Islet precursor cell (in vitro differentiated cells): Measurements from ENCODE around the gene IFIT3.
"Not testable (repeated sequence)": the region's sequence is repeated elsewhere in the genome, so short reads cannot be mapped to it uniquely, and the experiment has no call there.

Source experiments
- DNase-seq: peaks from one replicate; pipeline ENCODE4 v3.0.0-alpha.2; 2018

IFIT3 gene

GRCh38 chr10:89304026-89304425 lies 23.8 kb upstream of the IFIT3 start:
- no peak for DNase-seq

- no peak for DNase-seq
Observed at GRCh38 chr10:89304446-89304845, 23.4 kb upstream of the IFIT3 start.

- DNase-seq = no peak
Observed at GRCh38 chr10:89304925-89305324, 22.9 kb upstream of the IFIT3 start.

- DNase-seq = no peak
Observed at GRCh38 chr10:89305766-89306433, 21.9 kb upstream of the IFIT3 start.

GRCh38 chr10:89306434-89307268 lies 21.1 kb upstream of the IFIT3 start:
- no peak for DNase-seq

GRCh38 chr10:89307269-89307577 lies 20.6 kb upstream of the IFIT3 start:
- no peak for DNase-seq

- DNase-seq = no peak
Observed at GRCh38 chr10:89308266-89308665, 19.5 kb upstream of the IFIT3 start.

- DNase-seq = no peak
Observed at GRCh38 chr10:89308736-89309135, 19.1 kb upstream of the IFIT3 start.

- no peak for DNase-seq
Observed at GRCh38 chr10:89309156-89310055, 18.4 kb upstream of the IFIT3 start.

GRCh38 chr10:89310056-89310893 lies 17.5 kb upstream of the IFIT3 start:
- DNase-seq = no peak

GRCh38 chr10:89312973-89313372 lies 14.8 kb upstream of the IFIT3 start:
- DNase-seq = no peak

GRCh38 chr10:89314676-89315075 lies 13.1 kb upstream of the IFIT3 start:
- DNase-seq = no peak

GRCh38 chr10:89318047-89318446 lies 9.8 kb upstream of the IFIT3 start:
- not testable (repeated sequence) for DNase-seq

GRCh38 chr10:89325081-89325480 lies 2.7 kb upstream of the IFIT3 start:
- DNase-seq = not testable (repeated sequence)

- DNase-seq = not testable (repeated sequence)
Observed at GRCh38 chr10:89325856-89326255, 1.9 kb upstream of the IFIT3 start.

- DNase-seq = no peak
Observed at GRCh38 chr10:89329151-89329550, 1.4 kb downstream of the IFIT3 start.

- not testable (repeated sequence) for DNase-seq
Observed at GRCh38 chr10:89330014-89330413, 2.2 kb downstream of the IFIT3 start.

- DNase-seq = no peak
Observed at GRCh38 chr10:89330537-89331212, 2.9 kb downstream of the IFIT3 start.

GRCh38 chr10:89331487-89332122 lies 3.8 kb downstream of the IFIT3 start:
- DNase-seq = not testable (repeated sequence)

- DNase-seq = no peak
Observed at GRCh38 chr10:89332123-89332633, 4.4 kb downstream of the IFIT3 start.

- DNase-seq = no peak
Observed at GRCh38 chr10:89335226-89335625, 7.4 kb downstream of the IFIT3 start.
